VCaP (cell line): ENCODE data around the gene KRTAP4-1.
"Not testable (repeated sequence)": the region's sequence is repeated elsewhere in the genome, so short reads cannot be mapped to it uniquely, and the experiment has no call there.

Experiments used
- H3K27ac ChIP-seq: fragments of 450-650 bp; 2 replicates; pipeline ENCODE4 v1.5.1; 2017
- CTCF ChIP-seq: fragments of 450-650 bp; conservative IDR thresholded peaks from 2 replicates; pipeline ENCODE4 v1.5.1; 2017; ENCODE audit warnings: mild to moderate bottlenecking, moderate library complexity

Gene KRTAP4-1

GRCh38 chr17:41147531-41148204 lies 37.0 kb downstream of the KRTAP4-1 start:
- no peak for TF ChIP-seq CTCF
- H3K27ac ChIP-seq = no peak overlapping the region

- no peak for TF ChIP-seq CTCF
- no peak overlapping the region for H3K27ac ChIP-seq
Observed at GRCh38 chr17:41145261-41145660, 39.5 kb downstream of the KRTAP4-1 start.

- H3K27ac ChIP-seq = no peak overlapping the region
- no peak for TF ChIP-seq CTCF
Observed at GRCh38 chr17:41144846-41145245, 39.9 kb downstream of the KRTAP4-1 start.

- H3K27ac ChIP-seq = no peak overlapping the region
- no peak for TF ChIP-seq CTCF
Observed at GRCh38 chr17:41141361-41141760, 43.4 kb downstream of the KRTAP4-1 start.

- H3K27ac ChIP-seq = no peak within 1 kb of the TSS
- TF ChIP-seq CTCF = no peak
Observed at GRCh38 chr17:41140360-41141131, 44.2 kb downstream of the KRTAP4-1 start, which contains the start of gene KRTAP4-6. Gene KRTAP4-6, minus strand, starts transcription at chr17:41140544. Its CDS starts 57 bp downstream, at chr17:41140487.

- not testable (repeated sequence) for H3K27ac ChIP-seq
Observed at GRCh38 chr17:41139865-41140264, 44.8 kb downstream of the KRTAP4-1 start.
